Endothelial cell of umbilical vein (primary cell): ENCODE results near the gene MESP2. TPM values are rescaled to one million over a fixed set of nuclear protein-coding genes. Genes with fewer than 3 reads are reported as not detected.

Source experiments
- BruUV-seq: library from RNA; stranded (reverse); fragments of 400-500 nt; replicated peaks from 2 replicates; lab custom pipeline; 2021; lab: Mats Ljungman, UMichigan
- CTCF ChIA-PET: fragments of 300-600, 350-600 bp; sonication (Branson Sonifier 250); formaldehyde crosslinking; loops from one replicate; lab custom pipeline; 2021; ENCODE audit warnings: antibody characterized with exemption, inconsistent platforms; lab: Charles Lee
- POLR2A ChIA-PET: fragments of 300-600, 350-600 bp; sonication (Branson Sonifier 250); formaldehyde crosslinking; loops from one replicate; lab custom pipeline; 2021; ENCODE audit warnings: antibody characterized with exemption, inconsistent platforms; lab: Charles Lee
- DNase-seq: peaks from one replicate; pipeline ENCODE4 v3.0.0-alpha.2; 2011; ENCODE audit warnings: low read depth, low spot score
- FAIRE-seq: peaks from 2 replicates; lab custom pipeline; 2011; peaks lifted over from hg19 to GRCh38; lab: Jason Lieb, UNC
- H2AFZ ChIP-seq: 2 replicates; pipeline ENCODE4 v1.6.0; 2012; ENCODE audit warnings: low read depth, low read length, control low read depth, inconsistent platforms
- H3K27ac ChIP-seq: 2 replicates; pipeline ENCODE4 v1.5.1; 2011; ENCODE audit warnings: low read depth, mild to moderate bottlenecking, control low read depth, low read length, moderate library complexity; ENCODE audit not compliant: insufficient read depth
- H3K27me3 ChIP-seq, 2 experiments: 2 replicates each; pipeline versions ENCODE4 v1.6.0 to v1.6.1; 2011; ENCODE audit warnings: low read length in 2 of 2, mixed read lengths in 1 of 2; ENCODE audit not compliant: control insufficient read depth in 2 of 2, insufficient read depth in 2 of 2
- H3K36me3 ChIP-seq, 2 experiments: 2 replicates in 1 of 2; 3 replicates in 1 of 2; pipeline ENCODE4 v1.5.1; 2011; ENCODE audit warnings: low read length in 2 of 2, mild to moderate bottlenecking in 1 of 2, moderate library complexity in 1 of 2; ENCODE audit not compliant: control insufficient read depth in 2 of 2, insufficient read depth in 2 of 2; ENCODE audit errors: extremely low read depth in 1 of 2
- H3K4me1 ChIP-seq: 3 replicates; pipeline ENCODE4 v1.5.1; 2011; ENCODE audit warnings: mild to moderate bottlenecking, low read length; ENCODE audit not compliant: control insufficient read depth, insufficient read depth; ENCODE audit errors: extremely low read depth
- H3K4me2 ChIP-seq: 2 replicates; pipeline ENCODE4 v1.6.1; 2011; ENCODE audit warnings: low read length, control low read depth, mixed read lengths; ENCODE audit not compliant: insufficient read depth
- H3K4me3 ChIP-seq, 3 experiments: fragments of 200-600 bp in 1 of 3; sonication (generic), shearing (Covaris generic) in 1 of 3; replicated peaks in 1 of 3; 2 replicates each; pipeline ENCODE4 v1.5.1; 2011 to 2016; ENCODE audit warnings: control low read depth in 3 of 3, low read length in 3 of 3, mild to moderate bottlenecking in 2 of 3, inconsistent platforms in 1 of 3, low read depth in 1 of 3, moderate library complexity in 1 of 3; ENCODE audit not compliant: insufficient read depth in 1 of 3
- H3K79me2 ChIP-seq: 2 replicates; pipeline ENCODE4 v1.6.0; 2012; ENCODE audit warnings: low read length, inconsistent platforms; ENCODE audit not compliant: control insufficient read depth, insufficient read depth
- H3K9ac ChIP-seq: replicated peaks from 2 replicates; pipeline ENCODE3; 2011; ENCODE audit warnings: low read length, control low read depth; ENCODE audit not compliant: insufficient read depth; ENCODE audit errors: extremely low read depth
- H3K9me1 ChIP-seq: replicated peaks from 3 replicates; pipeline ENCODE4 v1.6.0; 2011; ENCODE audit warnings: mild to moderate bottlenecking, low read length; ENCODE audit not compliant: control insufficient read depth, insufficient read depth; ENCODE audit errors: extremely low read depth
- H3K9me3 ChIP-seq: replicated peaks from 2 replicates; pipeline ENCODE4 v1.5.1; 2012; ENCODE audit warnings: low read length, inconsistent platforms; ENCODE audit not compliant: control insufficient read depth, insufficient read depth
- H4K20me1 ChIP-seq: replicated peaks from 2 replicates; pipeline ENCODE3; 2011; ENCODE audit warnings: mild to moderate bottlenecking, low read length; ENCODE audit not compliant: control insufficient read depth, insufficient read depth; ENCODE audit errors: extremely low read depth
- EZH2 ChIP-seq: IDR thresholded peaks from 2 replicates; pipeline ENCODE4 v1.6.1; 2012; ENCODE audit warnings: borderline replicate concordance, low read depth, mild to moderate bottlenecking, moderate library complexity, low read length, inconsistent platforms; ENCODE audit not compliant: severe bottlenecking
- FOS ChIP-seq: IDR thresholded peaks from 2 replicates; pipeline ENCODE4 v1.6.1; 2011; ENCODE audit warnings: mild to moderate bottlenecking, low read length, moderate library complexity, borderline replicate concordance; ENCODE audit not compliant: insufficient read depth
- GATA2 ChIP-seq: IDR thresholded peaks from 2 replicates; pipeline ENCODE4 v1.7.0; 2011; ENCODE audit warnings: low read depth, mild to moderate bottlenecking, moderate library complexity, mixed read lengths, low read length; ENCODE audit not compliant: insufficient read length, insufficient read depth
- JUN ChIP-seq: IDR thresholded peaks from 2 replicates; pipeline ENCODE4 v1.6.1; 2011; ENCODE audit warnings: borderline replicate concordance, low read depth; ENCODE audit not compliant: insufficient read length, insufficient read depth
- MYC ChIP-seq: IDR thresholded peaks from one replicate; pipeline ENCODE4 v1.6.1; 2011; ENCODE audit warnings: mild to moderate bottlenecking, low read depth, low read length
- POLR2A ChIP-seq: IDR thresholded peaks from 2 replicates; pipeline ENCODE4 v1.6.1; 2012; ENCODE audit warnings: low read depth, mild to moderate bottlenecking, control low read depth, low read length
- POLR2AphosphoS5 ChIP-seq: IDR thresholded peaks from 2 replicates; pipeline ENCODE4 v1.6.1; 2012; ENCODE audit warnings: low read depth, mild to moderate bottlenecking, control low read depth, low read length, moderate library complexity; ENCODE audit not compliant: insufficient read depth
- dilution Hi-C: fragments of 300-500 bp; cut with MboI; formaldehyde crosslinking; loops from one replicate; pipeline ENCODE4 v1.15.0; 2019; ENCODE audit warnings: low sequenced_read_pairs; ENCODE audit not compliant: extremely low pct_ligation_motif_present
- intact Hi-C: fragments of 100-400 bp; cut with micrococcal nuclease; formaldehyde crosslinking; loops from one replicate; pipeline ENCODE4 v1.10.0; 2022
- polyA plus RNA-seq, 4 experiments: library from polyadenylated mRNA; depleted of rRNA in 3 of 4; stranded (reverse) in 3 of 4; unstranded in 1 of 4; fragments of >200 nt; gene quantifications; 2 replicates each; pipeline versions ENCODE4 v1.2.1 to v1.2.3, GENCODE V29; 2011 to 2012; ENCODE audit warnings: missing spikeins in 1 of 4
- total RNA-seq: library from RNA; stranded (reverse); gene quantifications from 2 replicates; pipeline ENCODE4 v1.2.3, GENCODE V29; 2021
- TF ChIP-seq, protein P1 (sequence below), 2 donors: IDR thresholded peaks; 1 replicate in 1 of 2; 2 replicates in 1 of 2; pipeline ENCODE4 v1.5.1; 2011; ENCODE audit warnings: low read length in 2 of 2, mild to moderate bottlenecking in 2 of 2, moderate library complexity in 2 of 2, control low read depth in 1 of 2, inconsistent platforms in 1 of 2, low read depth in 1 of 2; ENCODE audit not compliant: insufficient read depth in 1 of 2; ENCODE audit errors: extremely low read depth in 1 of 2
- TF ChIP-seq, protein P2 (sequence below): IDR thresholded peaks from 2 replicates; pipeline ENCODE4 v1.6.1; 2011; ENCODE audit not compliant: insufficient read depth, insufficient read length

The MESP2 gene
- total and polyA plus RNA-seq, 2 donors (not counting 3 experiments of a cell fraction or from before 2014, with no cell fraction given): 0.42 to 0.43 TPM

DNA sequence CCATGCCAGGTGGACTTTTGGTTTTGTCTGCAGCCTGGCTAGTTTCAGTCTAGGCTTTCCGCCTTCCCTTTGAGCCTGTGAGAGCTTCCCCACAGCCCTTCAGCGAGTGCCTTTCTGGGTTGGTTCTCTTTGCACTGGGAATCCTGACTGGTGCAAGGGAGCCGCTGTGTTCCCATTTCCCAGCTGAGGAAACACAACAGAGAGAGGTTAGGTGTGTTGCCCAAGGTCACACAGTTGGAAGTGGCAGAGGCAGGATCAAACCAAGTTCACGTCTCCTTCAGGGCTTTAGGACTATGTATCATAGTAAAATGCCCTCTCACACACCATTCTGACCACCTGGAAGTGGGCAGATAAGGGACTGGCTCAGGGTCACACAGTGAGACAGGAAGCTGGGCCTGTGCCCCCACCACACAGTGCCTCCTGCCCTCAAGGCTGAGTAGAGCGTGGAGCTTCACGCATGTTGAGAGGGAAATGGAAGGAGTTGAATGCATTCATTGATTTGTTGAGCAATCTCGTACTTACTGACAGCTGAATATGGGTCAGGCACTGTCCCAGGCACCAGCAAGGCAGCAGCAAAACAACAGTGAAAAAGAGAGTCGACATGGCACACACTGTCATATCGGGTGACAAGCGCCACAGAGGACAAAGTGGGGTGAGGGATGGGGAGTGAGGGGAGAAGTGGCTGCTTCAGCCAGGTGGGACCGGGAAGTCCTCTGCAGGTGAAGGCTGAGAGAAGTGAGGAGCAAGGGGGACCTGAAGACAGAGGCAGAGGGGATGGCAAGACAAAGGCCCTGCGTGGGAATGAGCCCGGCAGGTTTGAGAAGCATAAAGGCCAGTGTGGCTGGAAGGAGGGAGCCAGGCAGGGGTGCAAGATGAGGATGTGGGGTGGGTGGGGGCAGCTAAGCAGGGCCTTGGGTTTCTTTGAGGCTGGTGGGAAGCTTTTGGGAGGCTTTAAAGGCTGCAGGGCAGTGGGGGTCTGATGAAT is 50.8 kb downstream of the MESP2 start:
- no peak for FAIRE-seq
- H3K4me1 ChIP-seq: peaks cover 15% of the 10 kb centered on the region
- no peak overlapping the region for H3K27ac ChIP-seq

More for the DNA sequence above, 50.8 kb downstream of the MESP2 start:
- ChIA-PET POLR2A (no interaction called here), CTCF (interaction anchor here (1.0 to 1.2 kb wide), 3 partner anchors 15 to 66 kb away, joined by 3 to 4 read pairs (median 4); no protein-coding TSS in a partner anchor)
- no peak overlapping the region for H3K4me3 ChIP-seq
- DNase-seq: no peak
- TF ChIP-seq, protein P1, sequence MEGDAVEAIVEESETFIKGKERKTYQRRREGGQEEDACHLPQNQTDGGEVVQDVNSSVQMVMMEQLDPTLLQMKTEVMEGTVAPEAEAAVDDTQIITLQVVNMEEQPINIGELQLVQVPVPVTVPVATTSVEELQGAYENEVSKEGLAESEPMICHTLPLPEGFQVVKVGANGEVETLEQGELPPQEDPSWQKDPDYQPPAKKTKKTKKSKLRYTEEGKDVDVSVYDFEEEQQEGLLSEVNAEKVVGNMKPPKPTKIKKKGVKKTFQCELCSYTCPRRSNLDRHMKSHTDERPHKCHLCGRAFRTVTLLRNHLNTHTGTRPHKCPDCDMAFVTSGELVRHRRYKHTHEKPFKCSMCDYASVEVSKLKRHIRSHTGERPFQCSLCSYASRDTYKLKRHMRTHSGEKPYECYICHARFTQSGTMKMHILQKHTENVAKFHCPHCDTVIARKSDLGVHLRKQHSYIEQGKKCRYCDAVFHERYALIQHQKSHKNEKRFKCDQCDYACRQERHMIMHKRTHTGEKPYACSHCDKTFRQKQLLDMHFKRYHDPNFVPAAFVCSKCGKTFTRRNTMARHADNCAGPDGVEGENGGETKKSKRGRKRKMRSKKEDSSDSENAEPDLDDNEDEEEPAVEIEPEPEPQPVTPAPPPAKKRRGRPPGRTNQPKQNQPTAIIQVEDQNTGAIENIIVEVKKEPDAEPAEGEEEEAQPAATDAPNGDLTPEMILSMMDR (IDR thresholded peaks at IDR 0.05; ENCODE audit: extremely low read depth in 1 of 2, insufficient read depth in 1 of 2, low read depth in 1 of 2, low read length in 2 of 2): no peak
- TF ChIP-seq, protein P2, sequence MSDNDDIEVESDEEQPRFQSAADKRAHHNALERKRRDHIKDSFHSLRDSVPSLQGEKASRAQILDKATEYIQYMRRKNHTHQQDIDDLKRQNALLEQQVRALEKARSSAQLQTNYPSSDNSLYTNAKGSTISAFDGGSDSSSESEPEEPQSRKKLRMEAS: no peak
- TF ChIP-seq GATA2 (no peak), JUN (no peak), FOS (no peak), POLR2A (no peak), EZH2 (no peak), MYC (no peak), POLR2AphosphoS5 (no peak)
- H3K36me3 ChIP-seq: no peaks in the 10 kb centered on the region
- H4K20me1 ChIP-seq: no peaks in the 10 kb centered on the region
- BruUV-seq: no TSS peak
- H3K9ac ChIP-seq: no peak overlapping the region
- H3K4me2 ChIP-seq: no peak overlapping the region
- no peaks in the 10 kb centered on the region for H3K27me3 ChIP-seq
- no peaks in the 10 kb centered on the region for H3K79me2 ChIP-seq
- dilution Hi-C loops (no loop called here), intact Hi-C loops (no loop called here)
- no peaks in the 10 kb centered on the region for H3K9me1 ChIP-seq
- H2AFZ ChIP-seq: no peak overlapping the region
- no peaks in the 10 kb centered on the region for H3K9me3 ChIP-seq
